ENCODE measurements around the gene C17orf107.

DNA sequence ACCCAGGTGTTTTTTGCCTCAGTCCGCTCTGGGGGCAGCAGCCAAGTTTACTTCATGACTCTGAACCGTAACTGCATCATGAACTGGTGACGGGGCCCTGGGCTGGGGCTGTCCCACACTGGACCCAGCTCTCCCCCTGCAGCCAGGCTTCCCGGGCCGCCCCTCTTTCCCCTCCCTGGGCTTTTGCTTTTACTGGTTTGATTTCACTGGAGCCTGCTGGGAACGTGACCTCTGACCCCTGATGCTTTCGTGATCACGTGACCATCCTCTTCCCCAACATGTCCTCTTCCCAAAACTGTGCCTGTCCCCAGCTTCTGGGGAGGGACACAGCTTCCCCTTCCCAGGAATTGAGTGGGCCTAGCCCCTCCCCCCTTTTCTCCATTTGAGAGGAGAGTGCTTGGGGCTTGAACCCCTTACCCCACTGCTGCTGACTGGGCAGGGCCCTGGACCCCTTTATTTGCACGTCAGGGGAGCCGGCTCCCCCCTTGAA, 2.1 kb upstream of the C17orf107 start:
- TF ChIP-seq CTCF (IDR thresholded peaks at IDR 0.05) (no peak), POLR2A (IDR thresholded peaks at IDR 0.05) (no peak), EP300 (IDR thresholded peaks at IDR 0.05; ENCODE audit: low read depth) (no peak)
